H1 (cell line): ENCODE data around the gene UVSSA. TPM values are rescaled to one million over a fixed set of nuclear protein-coding genes. Genes with fewer than 3 reads are reported as not detected.

ENCODE experiments used
- SUZ12 ChIP-seq: fragments of 200-600 bp; sonication (generic); IDR thresholded peaks from 2 replicates; pipeline ENCODE4 v1.6.1; 2012; ENCODE audit warnings: mild to moderate bottlenecking, inconsistent platforms, low read length, moderate library complexity, mixed read lengths
- polyA plus RNA-seq, 7 experiments: library from polyadenylated mRNA; depleted of rRNA in 3 of 7; stranded (reverse) in 5 of 7; unstranded in 2 of 7; fragments of >200 nt in 5 of 7; fragments of 200-250 nt in 2 of 7; gene quantifications; 1 replicate in 5 of 7; 2 replicates in 1 of 7; 4 replicates in 1 of 7; pipeline versions ENCODE4 v1.2.1 to v1.2.3, GENCODE V29; 2011 to 2013; ENCODE audit warnings: missing spikeins in 2 of 7, mixed read lengths in 2 of 7
- total RNA-seq: library from RNA; stranded (reverse); fragmentation: NEBNext Ultra II Directional; extraction: Animal tissue kit (Norgen Biotek cat#: 25700); gene quantifications from 2 replicates; pipeline ENCODE4 v1.2.1, GENCODE V29; 2021
- TF ChIP-seq, protein P1 (sequence below), 3 experiments: IDR thresholded peaks; 1 replicate in 2 of 3; 2 replicates in 1 of 3; pipeline versions ENCODE4 v1.5.1 to v1.6.1; 2011; ENCODE audit warnings: low read length in 3 of 3, mild to moderate bottlenecking in 3 of 3, inconsistent platforms in 2 of 3, low read depth in 1 of 3, moderate library complexity in 1 of 3; ENCODE audit not compliant: insufficient read depth in 1 of 3; ENCODE audit errors: control extremely low read depth in 1 of 3

The UVSSA gene
- total and polyA plus RNA-seq, 2 of the 8 experiments (the other 6 are each of a cell fraction or from before 2014, with no cell fraction given) = 14.5 to 19.4 TPM

DNA sequence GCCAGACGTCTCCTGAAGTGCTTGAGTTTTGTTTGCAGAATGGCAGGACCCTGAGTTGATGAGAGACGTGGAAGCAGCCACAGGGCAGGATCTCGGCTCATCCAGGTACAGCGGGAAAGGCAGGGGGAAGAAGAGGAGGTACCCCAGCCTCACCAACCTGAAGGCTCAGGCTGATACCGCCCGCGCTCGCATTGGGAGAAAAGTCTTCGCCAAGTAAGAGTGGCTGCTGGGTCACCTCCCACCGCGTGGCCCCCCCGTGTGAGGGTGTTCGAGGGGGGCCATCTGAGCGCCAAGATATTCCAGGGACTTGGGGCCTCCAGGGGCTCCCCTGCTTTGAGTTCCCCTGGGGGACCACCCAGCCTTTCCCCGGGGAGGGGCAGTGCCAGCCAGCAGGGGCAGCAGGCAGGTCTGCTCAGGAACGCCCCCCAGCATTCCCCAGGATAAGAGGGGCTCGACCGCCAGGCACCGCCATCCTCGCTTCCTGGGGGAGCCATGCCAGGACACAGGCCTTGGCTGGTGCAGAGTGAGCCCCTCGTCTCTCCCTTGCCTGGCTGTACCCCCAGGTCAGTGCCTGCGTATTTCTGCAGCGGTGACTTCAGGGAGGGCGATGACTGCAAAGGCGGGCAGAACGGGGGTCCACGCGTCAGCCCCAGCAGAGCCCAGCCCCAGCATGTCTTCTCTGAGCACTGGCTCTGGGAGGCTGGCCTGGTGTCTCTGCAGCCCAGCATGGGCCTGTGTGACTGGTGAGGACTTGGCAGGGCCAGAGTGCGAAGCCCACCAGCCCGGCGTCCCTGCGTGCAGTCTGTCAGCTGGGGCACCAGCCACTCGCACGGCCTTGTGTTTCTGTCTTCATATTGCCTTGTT, 37.0 kb downstream of the UVSSA start (continued):
- TF ChIP-seq, protein P1, sequence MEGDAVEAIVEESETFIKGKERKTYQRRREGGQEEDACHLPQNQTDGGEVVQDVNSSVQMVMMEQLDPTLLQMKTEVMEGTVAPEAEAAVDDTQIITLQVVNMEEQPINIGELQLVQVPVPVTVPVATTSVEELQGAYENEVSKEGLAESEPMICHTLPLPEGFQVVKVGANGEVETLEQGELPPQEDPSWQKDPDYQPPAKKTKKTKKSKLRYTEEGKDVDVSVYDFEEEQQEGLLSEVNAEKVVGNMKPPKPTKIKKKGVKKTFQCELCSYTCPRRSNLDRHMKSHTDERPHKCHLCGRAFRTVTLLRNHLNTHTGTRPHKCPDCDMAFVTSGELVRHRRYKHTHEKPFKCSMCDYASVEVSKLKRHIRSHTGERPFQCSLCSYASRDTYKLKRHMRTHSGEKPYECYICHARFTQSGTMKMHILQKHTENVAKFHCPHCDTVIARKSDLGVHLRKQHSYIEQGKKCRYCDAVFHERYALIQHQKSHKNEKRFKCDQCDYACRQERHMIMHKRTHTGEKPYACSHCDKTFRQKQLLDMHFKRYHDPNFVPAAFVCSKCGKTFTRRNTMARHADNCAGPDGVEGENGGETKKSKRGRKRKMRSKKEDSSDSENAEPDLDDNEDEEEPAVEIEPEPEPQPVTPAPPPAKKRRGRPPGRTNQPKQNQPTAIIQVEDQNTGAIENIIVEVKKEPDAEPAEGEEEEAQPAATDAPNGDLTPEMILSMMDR (IDR thresholded peaks at IDR 0.05; ENCODE audit: control extremely low read depth in 1 of 3, insufficient read depth in 1 of 3, low read depth in 1 of 3, low read length in 3 of 3) = no peak
- no peak for TF ChIP-seq SUZ12
- TF ChIP-seq, all 59 proteins: peak for 0
